Lower leg skin (tissue), 3 donors: ENCODE results near the gene RHOG.

ENCODE experiments used
- POLR2A ChIP-seq, 2 donors: fragments of 450-650 bp; IDR thresholded peaks; one replicate each; pipeline ENCODE4 v1.6.1; 2016 to 2017; ENCODE audit warnings: antibody characterized with exemption in 2 of 2, mild to moderate bottlenecking in 1 of 2, moderate library complexity in 1 of 2
- TF ChIP-seq, protein P1 (sequence below), 3 donors: fragments of 450-650 bp; IDR thresholded peaks; one replicate each; pipeline ENCODE4 v1.5.1; 2016; ENCODE audit warnings: antibody characterized with exemption in 3 of 3, mild to moderate bottlenecking in 3 of 3, moderate library complexity in 2 of 3

DNA sequence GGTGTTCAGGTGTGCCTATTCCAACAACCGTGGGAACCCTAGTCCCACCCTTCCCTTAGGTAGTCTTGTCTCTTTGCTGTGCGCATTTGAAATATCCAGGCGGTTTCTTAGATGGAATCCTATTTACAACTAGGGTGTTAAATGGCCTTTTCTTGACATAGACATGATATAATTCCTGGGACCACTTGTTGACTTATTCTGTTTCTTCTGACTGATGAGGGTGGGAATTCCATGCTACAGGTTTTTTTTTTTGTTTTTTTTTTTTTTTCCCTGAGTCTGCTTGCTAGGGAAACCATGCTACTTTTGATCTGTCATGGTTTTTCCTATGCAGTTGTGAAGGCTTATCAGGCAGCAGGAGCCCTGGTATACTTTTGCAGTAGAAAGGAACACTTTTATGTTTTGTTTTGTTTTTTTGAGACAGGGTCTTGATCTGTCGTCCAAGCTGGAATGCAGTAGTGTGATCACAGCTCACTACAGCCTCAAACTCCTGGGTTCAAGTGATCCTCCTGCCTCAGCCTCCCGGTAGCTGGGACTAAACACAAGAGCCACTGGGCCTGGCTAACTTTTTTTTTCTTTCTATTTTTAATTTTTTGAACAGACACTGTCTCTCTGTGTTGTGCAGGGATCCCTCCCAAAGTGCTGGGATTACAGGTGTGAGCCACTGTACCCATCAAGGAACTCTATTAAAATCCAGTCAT, 16.2 kb upstream of the RHOG start:
- TF ChIP-seq, protein P1, sequence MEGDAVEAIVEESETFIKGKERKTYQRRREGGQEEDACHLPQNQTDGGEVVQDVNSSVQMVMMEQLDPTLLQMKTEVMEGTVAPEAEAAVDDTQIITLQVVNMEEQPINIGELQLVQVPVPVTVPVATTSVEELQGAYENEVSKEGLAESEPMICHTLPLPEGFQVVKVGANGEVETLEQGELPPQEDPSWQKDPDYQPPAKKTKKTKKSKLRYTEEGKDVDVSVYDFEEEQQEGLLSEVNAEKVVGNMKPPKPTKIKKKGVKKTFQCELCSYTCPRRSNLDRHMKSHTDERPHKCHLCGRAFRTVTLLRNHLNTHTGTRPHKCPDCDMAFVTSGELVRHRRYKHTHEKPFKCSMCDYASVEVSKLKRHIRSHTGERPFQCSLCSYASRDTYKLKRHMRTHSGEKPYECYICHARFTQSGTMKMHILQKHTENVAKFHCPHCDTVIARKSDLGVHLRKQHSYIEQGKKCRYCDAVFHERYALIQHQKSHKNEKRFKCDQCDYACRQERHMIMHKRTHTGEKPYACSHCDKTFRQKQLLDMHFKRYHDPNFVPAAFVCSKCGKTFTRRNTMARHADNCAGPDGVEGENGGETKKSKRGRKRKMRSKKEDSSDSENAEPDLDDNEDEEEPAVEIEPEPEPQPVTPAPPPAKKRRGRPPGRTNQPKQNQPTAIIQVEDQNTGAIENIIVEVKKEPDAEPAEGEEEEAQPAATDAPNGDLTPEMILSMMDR (IDR thresholded peaks at IDR 0.05): no peak
- TF ChIP-seq POLR2A (IDR thresholded peaks at IDR 0.05): no peak
